ENCODE results near the gene BPHL.

BPHL gene

GRCh38 chr6:3159805-3160781 is 41.6 kb downstream of the BPHL start:
- H3K4me3 Mint-ChIP-seq, result peak overlapping the region; percentile 26 to 70 (median 56)
- H3K36me3 Mint-ChIP-seq (ENCODE audit: low read depth), result peaks cover 6% of the 10 kb centered on the region
- TF ChIP-seq CTCF (IDR thresholded peaks at IDR 0.05; ENCODE audit: unreplicated experiment in 3 of 3), result no peak
- no peaks in the 10 kb centered on the region for H3K9me3 Mint-ChIP-seq
- H3K27ac Mint-ChIP-seq, result no peak overlapping the region
- H3K27me3 Mint-ChIP-seq (ENCODE audit: low read depth), result peaks cover 57% of the 10 kb centered on the region
- H3K4me1 Mint-ChIP-seq, result peaks cover 31% of the 10 kb centered on the region

- Mint-ChIP-seq H3K4me1 (peaks cover 15% of the 10 kb centered on the region), H3K4me3 (peak overlapping the region; percentile 75 to 80 (median 76)), H3K27ac (peak overlapping the region in 1 of 3 experiments; percentile 59), H3K9me3 (no peaks in the 10 kb centered on the region), H3K27me3 (ENCODE audit: low read depth) (peaks cover 61% of the 10 kb centered on the region), H3K36me3 (ENCODE audit: low read depth) (no peaks in the 10 kb centered on the region)
- TF ChIP-seq CTCF (IDR thresholded peaks at IDR 0.05; ENCODE audit: unreplicated experiment in 3 of 3), result no peak
Observed at GRCh38 chr6:3162067-3162497, 43.6 kb downstream of the BPHL start.

GRCh38 chr6:3162565-3163247 is 44.2 kb downstream of the BPHL start:
- Mint-ChIP-seq H3K9me3 (no peaks in the 10 kb centered on the region), H3K4me3 (peak overlapping the region; percentile 79 to 82 (median 80)), H3K27ac (peak overlapping the region in 2 of 3 experiments; percentile 59 to 62), H3K4me1 (peaks cover 15% of the 10 kb centered on the region), H3K27me3 (ENCODE audit: low read depth) (peaks cover 64% of the 10 kb centered on the region), H3K36me3 (ENCODE audit: low read depth) (no peaks in the 10 kb centered on the region)
- TF ChIP-seq CTCF (IDR thresholded peaks at IDR 0.05; ENCODE audit: unreplicated experiment in 3 of 3), result no peak

- Mint-ChIP-seq H3K36me3 (ENCODE audit: low read depth) (no peaks in the 10 kb centered on the region), H3K27me3 (ENCODE audit: low read depth) (peaks cover 65% of the 10 kb centered on the region), H3K9me3 (no peaks in the 10 kb centered on the region), H3K4me3 (peak overlapping the region; percentile 79 to 82 (median 80)), H3K27ac (peak overlapping the region in 1 of 3 experiments; percentile 40), H3K4me1 (peaks cover 12% of the 10 kb centered on the region)
- TF ChIP-seq CTCF (IDR thresholded peaks at IDR 0.05; ENCODE audit: unreplicated experiment in 3 of 3), result no peak
Observed at GRCh38 chr6:3163248-3163594, 44.7 kb downstream of the BPHL start.

- TF ChIP-seq CTCF (IDR thresholded peaks at IDR 0.05; ENCODE audit: unreplicated experiment in 3 of 3), result no peak
- Mint-ChIP-seq H3K27me3 (ENCODE audit: low read depth) (peaks cover 56% of the 10 kb centered on the region), H3K4me3 (no peak overlapping the region), H3K27ac (no peak overlapping the region), H3K4me1 (peaks cover 10% of the 10 kb centered on the region), H3K9me3 (no peaks in the 10 kb centered on the region), H3K36me3 (ENCODE audit: low read depth) (no peaks in the 10 kb centered on the region)
Observed at GRCh38 chr6:3164388-3164787, 45.9 kb downstream of the BPHL start.
